Activated B cell treated with CpG ODN at 0.5 μM for 24 hours (primary cell): ENCODE data around the gene PRSS21. TPM values are rescaled to one million over a fixed set of nuclear protein-coding genes. Genes with fewer than 3 reads are reported as not detected.

Experiments used
- ATAC-seq: fragments of 200-7000 bp; cut with Tn5 transposase; one replicate; pipeline ENCODE4 v1.10.0; 2021; ENCODE audit warnings: low read depth, mild to moderate bottlenecking, moderate library complexity
- CTCF ChIA-PET: fragments of 350-600 bp; sonication (Branson Sonifier 250); formaldehyde crosslinking; loops from one replicate; lab custom pipeline; 2021; ENCODE audit warnings: antibody characterized with exemption; lab: Charles Lee
- POLR2A ChIA-PET: fragments of 350-600 bp; sonication (Branson Sonifier 250); formaldehyde crosslinking; loops from one replicate; lab custom pipeline; 2021; ENCODE audit warnings: antibody characterized with exemption; lab: Charles Lee
- DNase-seq: peaks from one replicate; pipeline ENCODE4 v3.0.0; 2022
- H3K27ac Mint-ChIP-seq: one replicate; pipeline ENCODE4 v1.8.0; 2020; ENCODE audit warnings: mixed read lengths
- H3K27me3 Mint-ChIP-seq: one replicate; pipeline ENCODE4 v1.8.0; 2021; ENCODE audit warnings: mixed read lengths
- H3K36me3 Mint-ChIP-seq: one replicate; pipeline ENCODE4 v1.8.0; 2021; ENCODE audit warnings: low read depth, mixed read lengths
- H3K4me1 Mint-ChIP-seq: one replicate; pipeline ENCODE4 v1.8.0; 2021; ENCODE audit warnings: mixed read lengths
- H3K4me3 Mint-ChIP-seq: one replicate; pipeline ENCODE4 v1.8.0; 2020; ENCODE audit warnings: mild to moderate bottlenecking, mixed read lengths
- H3K9me3 Mint-ChIP-seq: one replicate; pipeline ENCODE4 v1.8.0; 2020; ENCODE audit warnings: mixed read lengths
- intact Hi-C: fragments of 100-400 bp; cut with micrococcal nuclease; formaldehyde crosslinking; loops from one replicate; pipeline ENCODE4 v1.15.1; 2024
- total RNA-seq: library from RNA; stranded (reverse); gene quantifications from 2 replicates; pipeline ENCODE4 v1.2.3, GENCODE V29; 2022
- TF ChIP-seq, protein P1 (sequence below): fragments of 200-600 bp; IDR thresholded peaks from one replicate; pipeline ENCODE4 v1.8.0; 2022; ENCODE audit warnings: antibody characterized with exemption, mild to moderate bottlenecking

The PRSS21 gene
- total RNA-seq, 1 donor from 2014 or later = 2.4 TPM

- H3K36me3 Mint-ChIP-seq = peaks cover 93% of the 10 kb centered on the region
- no peak overlapping the region for H3K4me3 Mint-ChIP-seq
- H3K27ac Mint-ChIP-seq = peak overlapping the region; percentile 4
- no peaks in the 10 kb centered on the region for H3K27me3 Mint-ChIP-seq
- ChIA-PET CTCF (no interaction called here), POLR2A (interaction anchor here (1.1 kb wide), 1 partner anchor 8 kb away, joined by 4 read pairs; no protein-coding TSS in a partner anchor)
- DNase-seq (no peak), ATAC-seq (no peak)
- H3K9me3 Mint-ChIP-seq = no peaks in the 10 kb centered on the region
- TF ChIP-seq, protein P1, sequence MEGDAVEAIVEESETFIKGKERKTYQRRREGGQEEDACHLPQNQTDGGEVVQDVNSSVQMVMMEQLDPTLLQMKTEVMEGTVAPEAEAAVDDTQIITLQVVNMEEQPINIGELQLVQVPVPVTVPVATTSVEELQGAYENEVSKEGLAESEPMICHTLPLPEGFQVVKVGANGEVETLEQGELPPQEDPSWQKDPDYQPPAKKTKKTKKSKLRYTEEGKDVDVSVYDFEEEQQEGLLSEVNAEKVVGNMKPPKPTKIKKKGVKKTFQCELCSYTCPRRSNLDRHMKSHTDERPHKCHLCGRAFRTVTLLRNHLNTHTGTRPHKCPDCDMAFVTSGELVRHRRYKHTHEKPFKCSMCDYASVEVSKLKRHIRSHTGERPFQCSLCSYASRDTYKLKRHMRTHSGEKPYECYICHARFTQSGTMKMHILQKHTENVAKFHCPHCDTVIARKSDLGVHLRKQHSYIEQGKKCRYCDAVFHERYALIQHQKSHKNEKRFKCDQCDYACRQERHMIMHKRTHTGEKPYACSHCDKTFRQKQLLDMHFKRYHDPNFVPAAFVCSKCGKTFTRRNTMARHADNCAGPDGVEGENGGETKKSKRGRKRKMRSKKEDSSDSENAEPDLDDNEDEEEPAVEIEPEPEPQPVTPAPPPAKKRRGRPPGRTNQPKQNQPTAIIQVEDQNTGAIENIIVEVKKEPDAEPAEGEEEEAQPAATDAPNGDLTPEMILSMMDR = no peak
- intact Hi-C loops = no loop called here
- peaks cover 1% of the 10 kb centered on the region for H3K4me1 Mint-ChIP-seq
These were observed 46.7 kb upstream of the PRSS21 start for GRCh38 chr16:2770057-2770951.

DNA sequence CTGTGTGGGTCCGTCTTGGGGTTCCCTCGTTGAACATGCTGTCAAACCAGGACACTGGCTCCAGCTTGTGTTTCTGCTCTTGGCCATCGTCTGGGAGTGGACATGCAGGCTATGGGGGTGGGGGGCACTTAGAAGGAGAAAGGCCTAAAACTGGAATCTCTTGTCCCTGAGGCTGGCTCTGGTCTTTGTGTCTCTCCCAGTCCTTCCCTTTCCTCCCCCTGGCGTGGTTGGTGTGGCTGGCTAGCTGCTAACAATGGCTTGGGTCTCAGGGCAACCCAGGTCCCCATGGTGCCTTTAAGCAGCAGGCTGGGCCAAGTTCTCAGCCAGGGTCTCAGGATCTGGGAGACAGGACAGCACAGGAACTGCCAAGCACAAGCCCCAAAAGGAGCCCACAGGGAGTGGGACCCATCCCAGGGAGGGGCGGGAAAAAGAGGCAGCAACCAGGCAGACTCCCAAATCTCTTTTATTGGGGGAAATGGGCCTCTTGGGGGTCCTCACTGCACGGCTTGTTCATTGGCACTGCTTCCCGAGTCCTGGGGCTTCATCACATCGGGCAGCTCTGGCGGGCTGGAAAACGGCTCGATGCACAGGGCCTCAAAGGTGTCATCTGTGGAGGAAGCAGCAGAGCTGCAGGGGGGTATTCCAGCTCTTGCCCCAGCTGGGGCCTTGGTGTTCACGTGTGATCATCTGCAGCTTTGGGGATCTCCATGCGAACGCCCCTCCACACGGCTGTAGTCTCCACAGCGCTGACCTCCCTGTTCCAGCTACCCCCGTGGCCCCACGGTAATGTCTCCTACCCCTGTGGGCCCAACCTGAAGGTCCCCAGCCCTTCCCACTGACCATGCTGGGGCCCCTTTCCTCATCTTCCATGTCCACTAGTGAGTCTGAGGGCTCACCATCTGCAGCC, 45.3 kb upstream of the PRSS21 start:
- TF ChIP-seq, protein P1 = no peak
- CTCF ChIA-PET = no interaction called here
- Mint-ChIP-seq H3K4me3 (no peak overlapping the region), H3K36me3 (peaks cover 82% of the 10 kb centered on the region), H3K27ac (peak overlapping the region; percentile 43), H3K27me3 (no peaks in the 10 kb centered on the region), H3K9me3 (no peaks in the 10 kb centered on the region), H3K4me1 (peaks cover 14% of the 10 kb centered on the region)
- POLR2A ChIA-PET = interaction anchor here (2.8 kb wide), 1 partner anchor 19 kb away, joined by 22 read pairs; the partner anchor contains the start of gene SRRM2
- ATAC-seq = no peak
- intact Hi-C loops = no loop called here
- DNase-seq = no peak

- no peak for DNase-seq
- intact Hi-C loops = no loop called here
- CTCF ChIA-PET = no interaction called here
- H3K36me3 Mint-ChIP-seq = peaks cover 77% of the 10 kb centered on the region
- no peaks in the 10 kb centered on the region for H3K27me3 Mint-ChIP-seq
- no peak overlapping the region for H3K4me3 Mint-ChIP-seq
- TF ChIP-seq, protein P1 = no peak
- peak overlapping the region; percentile 41 for H3K27ac Mint-ChIP-seq
- POLR2A ChIA-PET = interaction anchor here (1.4 to 2.8 kb wide), 2 partner anchors 15 to 21 kb away, joined by 5 to 22 read pairs; partner anchors contain the start of gene SRRM2
- no peaks in the 10 kb centered on the region for H3K9me3 Mint-ChIP-seq
- peaks cover 22% of the 10 kb centered on the region for H3K4me1 Mint-ChIP-seq
- ATAC-seq = no peak
These were observed 43.7 kb upstream of the PRSS21 start for GRCh38 chr16:2773188-2773968.

DNA sequence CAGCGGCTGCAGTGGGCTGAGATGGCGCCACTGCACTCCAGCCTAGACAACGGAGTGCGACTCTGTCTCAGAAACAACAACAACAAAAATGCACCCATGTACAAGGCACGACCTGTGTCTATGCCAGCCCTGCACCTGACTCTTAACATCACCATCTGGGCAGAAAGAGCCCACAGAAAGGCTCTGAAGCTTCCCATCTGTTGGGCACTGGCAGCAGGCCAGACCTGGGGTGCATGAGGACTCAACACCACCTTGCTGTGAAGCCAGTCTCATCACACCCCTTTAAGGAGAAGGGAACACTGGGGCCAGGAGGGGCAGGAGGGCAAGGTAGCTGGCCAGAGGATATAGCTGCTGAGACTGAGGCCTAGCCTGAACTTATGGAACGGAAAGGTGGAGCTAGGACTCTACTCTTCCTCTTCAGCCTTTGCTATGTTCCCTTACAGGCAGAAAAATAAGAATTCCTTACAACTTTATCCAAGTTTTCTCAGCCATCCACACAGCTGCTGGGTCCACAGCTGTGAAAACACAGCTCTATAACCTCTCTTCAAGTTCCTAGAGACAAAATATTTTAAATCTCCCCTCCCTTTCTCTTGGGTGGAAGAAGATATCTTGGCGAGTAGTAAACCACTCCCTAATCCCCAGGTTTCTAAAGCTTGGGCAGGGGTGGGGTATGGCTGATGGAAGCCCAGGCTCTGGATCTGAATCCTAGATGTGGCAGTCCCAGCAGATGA, 42.7 kb upstream of the PRSS21 start:
- no peak overlapping the region for H3K4me3 Mint-ChIP-seq
- H3K27me3 Mint-ChIP-seq = no peaks in the 10 kb centered on the region
- no peak overlapping the region for H3K27ac Mint-ChIP-seq
- CTCF ChIA-PET = no interaction called here
- H3K4me1 Mint-ChIP-seq = peaks cover 28% of the 10 kb centered on the region
- POLR2A ChIA-PET = interaction anchor here (0.8 to 5.1 kb wide), 4 partner anchors 16 to 250 kb away, joined by 5 to 68 read pairs (median 15); partner anchors contain the start of gene SRRM2
- no peak for DNase-seq
- ATAC-seq = no peak
- no peaks in the 10 kb centered on the region for H3K9me3 Mint-ChIP-seq
- H3K36me3 Mint-ChIP-seq = peaks cover 68% of the 10 kb centered on the region
- intact Hi-C loops = no loop called here
- TF ChIP-seq, protein P1 = no peak
